ENCODE results near the gene TEX261. TPM values are rescaled to one million over a fixed set of nuclear protein-coding genes. Genes with fewer than 3 reads are reported as not detected.
A peak's percentile ranks its signal among the peaks of the same experiment; 100 is the strongest.
"Not testable (repeated sequence)": the region's sequence is repeated elsewhere in the genome, so short reads cannot be mapped to it uniquely, and the experiment has no call there.

The TEX261 gene
- 9.4 and 27.7 TPM in 2 replicates for total RNA-seq (ENCODE audit: low replicate concordance)

DNA sequence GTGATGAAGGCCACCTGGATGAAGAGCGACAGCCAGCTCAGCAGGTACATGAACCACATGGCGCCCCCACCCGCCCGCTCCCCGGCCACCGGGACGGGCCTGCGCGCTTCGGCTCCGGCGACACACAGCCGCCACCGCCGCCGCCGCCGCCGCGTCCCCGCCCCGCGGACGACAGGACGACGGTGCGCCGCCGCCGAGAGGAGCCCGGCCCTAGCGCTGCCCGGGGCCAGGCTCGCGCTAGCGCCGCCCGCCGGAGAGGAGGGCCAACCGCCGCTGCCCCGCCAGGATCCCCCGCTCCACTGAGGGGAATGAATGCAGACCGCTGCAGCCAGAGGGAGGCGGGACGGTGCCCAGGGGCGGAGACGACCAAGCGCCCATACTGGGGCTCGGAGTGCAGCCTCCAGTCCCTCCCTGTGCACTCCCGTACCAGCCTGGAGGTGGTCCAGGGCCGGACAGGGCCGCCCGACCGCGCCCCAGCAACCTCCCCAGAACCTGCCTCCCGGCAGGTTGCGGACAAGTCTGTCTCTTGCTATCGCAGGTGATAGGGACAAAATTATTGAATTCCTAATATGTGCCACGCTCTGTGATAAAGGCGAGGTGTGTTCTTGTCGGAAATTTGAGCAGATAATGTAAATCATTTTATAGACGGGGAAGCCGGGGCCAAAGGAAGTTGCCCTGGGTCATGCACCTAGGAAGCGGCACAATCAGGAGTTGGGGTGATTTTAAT is at the start of gene TEX261:
TEX261 (minus strand) TSS at position 175 of the 727 bp plus-strand sequence; CDS start at position 59, 116 bp downstream.
- Histone ChIP-seq H4K20me1 (ENCODE audit: low read depth) (peaks cover 21% of the 10 kb centered on the region), H3K9me3 (ENCODE audit: low read depth) (no peaks in the 10 kb centered on the region), H3K27ac (no peak within 1 kb of the TSS), H3K79me2 (ENCODE audit: low read depth) (peaks cover 19% of the 10 kb centered on the region), H2AFZ (replicated peaks) (peak within 1 kb of the TSS; percentile 89), H3K36me3 (no peaks in the 10 kb centered on the region), H3F3A (ENCODE audit: low read depth) (peaks cover 15% of the 10 kb centered on the region), H3K9ac (peak within 1 kb of the TSS; percentile 77), H3K4me2 (peak within 1 kb of the TSS; percentile 96), H3K27me3 (peaks cover 36% of the 10 kb centered on the region), H3K4me3 (peak within 1 kb of the TSS; percentile 97), H3K4me1 (peaks cover 6% of the 10 kb centered on the region)
- Mint-ChIP-seq H3K4me3 (peak within 1 kb of the TSS; percentile 95), H3K27ac (peak within 1 kb of the TSS; percentile 35), H3K9me3 (no peaks in the 10 kb centered on the region), H3K4me1 (peaks cover 15% of the 10 kb centered on the region), H3K36me3 (peaks cover 4% of the 10 kb centered on the region), H3K27me3 (ENCODE audit: insufficient read depth, low read depth) (peaks cover 9% of the 10 kb centered on the region)
- DNase-seq (ENCODE audit: low spot score), result peak; percentile 96
- peak; percentile 65 for TF ChIP-seq EZH2 (IDR thresholded peaks at IDR 0.05)
- TF ChIP-seq EZH2phosphoT487 (IDR thresholded peaks at IDR 0.05), result peak; percentile 49
- TF ChIP-seq, protein P1, sequence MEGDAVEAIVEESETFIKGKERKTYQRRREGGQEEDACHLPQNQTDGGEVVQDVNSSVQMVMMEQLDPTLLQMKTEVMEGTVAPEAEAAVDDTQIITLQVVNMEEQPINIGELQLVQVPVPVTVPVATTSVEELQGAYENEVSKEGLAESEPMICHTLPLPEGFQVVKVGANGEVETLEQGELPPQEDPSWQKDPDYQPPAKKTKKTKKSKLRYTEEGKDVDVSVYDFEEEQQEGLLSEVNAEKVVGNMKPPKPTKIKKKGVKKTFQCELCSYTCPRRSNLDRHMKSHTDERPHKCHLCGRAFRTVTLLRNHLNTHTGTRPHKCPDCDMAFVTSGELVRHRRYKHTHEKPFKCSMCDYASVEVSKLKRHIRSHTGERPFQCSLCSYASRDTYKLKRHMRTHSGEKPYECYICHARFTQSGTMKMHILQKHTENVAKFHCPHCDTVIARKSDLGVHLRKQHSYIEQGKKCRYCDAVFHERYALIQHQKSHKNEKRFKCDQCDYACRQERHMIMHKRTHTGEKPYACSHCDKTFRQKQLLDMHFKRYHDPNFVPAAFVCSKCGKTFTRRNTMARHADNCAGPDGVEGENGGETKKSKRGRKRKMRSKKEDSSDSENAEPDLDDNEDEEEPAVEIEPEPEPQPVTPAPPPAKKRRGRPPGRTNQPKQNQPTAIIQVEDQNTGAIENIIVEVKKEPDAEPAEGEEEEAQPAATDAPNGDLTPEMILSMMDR (IDR thresholded peaks at IDR 0.05), result peak; percentile 64

DNA sequence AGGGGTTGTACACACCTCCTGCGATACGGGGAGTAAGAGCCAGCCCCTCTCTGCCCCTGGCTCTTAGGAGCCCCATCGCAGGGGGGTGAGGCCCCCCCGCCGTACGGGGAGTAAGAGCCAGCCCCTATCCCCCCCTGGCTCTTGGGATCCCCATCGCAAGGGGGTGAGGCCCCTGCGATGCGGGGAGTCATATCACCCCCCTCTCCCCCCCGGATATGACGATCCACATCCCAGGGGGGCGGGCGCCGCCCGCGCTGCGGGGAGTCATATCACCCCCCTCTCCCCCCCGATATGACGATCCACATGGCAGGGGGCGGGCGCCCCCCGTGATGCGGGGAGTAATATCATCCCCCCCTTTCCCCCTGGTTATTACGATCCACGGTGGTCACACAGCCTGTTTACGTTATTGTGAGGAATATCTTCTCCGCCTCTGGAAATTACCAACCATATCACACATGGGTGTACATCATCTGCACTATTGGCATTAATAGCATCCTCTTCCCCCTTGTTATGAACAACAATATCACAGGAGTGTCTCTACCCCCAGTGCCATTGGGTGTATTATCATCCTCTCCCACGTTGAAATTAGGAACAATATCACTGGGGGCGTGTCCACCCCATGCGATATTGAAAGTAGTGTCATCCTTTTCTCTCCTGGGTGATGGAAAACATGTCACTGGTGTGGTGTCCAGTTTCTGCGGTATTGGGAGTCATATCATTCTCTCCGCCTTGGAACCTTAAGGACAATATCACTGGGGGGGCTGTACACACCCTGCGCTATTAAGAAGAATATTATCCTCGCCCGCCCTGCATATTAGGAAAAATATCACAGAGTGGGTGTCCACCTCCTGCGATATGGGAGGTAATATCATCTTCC is 49.1 kb upstream of the TEX261 start:
- H3K9me3 ChIP-seq (ENCODE audit: low read depth), result no peaks in the 10 kb centered on the region
- H3K27me3 Mint-ChIP-seq (ENCODE audit: insufficient read depth, low read depth), result peaks cover 5% of the 10 kb centered on the region
- H3K4me2 ChIP-seq, result no peak overlapping the region
- peaks cover 41% of the 10 kb centered on the region for H3K27me3 ChIP-seq
- DNase-seq (ENCODE audit: low spot score), result no peak
- no peaks in the 10 kb centered on the region for H3K36me3 ChIP-seq
- no peaks in the 10 kb centered on the region for H3F3A ChIP-seq (ENCODE audit: low read depth)
- no peaks in the 10 kb centered on the region for H3K9me3 Mint-ChIP-seq
- TF ChIP-seq, protein P1 (IDR thresholded peaks at IDR 0.05), result no peak
- no peak for TF ChIP-seq EZH2 (IDR thresholded peaks at IDR 0.05)
- TF ChIP-seq EZH2phosphoT487 (IDR thresholded peaks at IDR 0.05), result no peak
- H3K27ac Mint-ChIP-seq, result no peak overlapping the region
- no peak overlapping the region for H3K27ac ChIP-seq
- H3K4me1 ChIP-seq, result no peaks in the 10 kb centered on the region
- H3K36me3 Mint-ChIP-seq, result no peaks in the 10 kb centered on the region
- H3K79me2 ChIP-seq (ENCODE audit: low read depth), result no peaks in the 10 kb centered on the region
- no peak overlapping the region for H2AFZ ChIP-seq (replicated peaks)
- no peak overlapping the region for H3K9ac ChIP-seq
- no peak overlapping the region for H3K4me3 Mint-ChIP-seq
- no peaks in the 10 kb centered on the region for H4K20me1 ChIP-seq (ENCODE audit: low read depth)
- no peak overlapping the region for H3K4me3 ChIP-seq
- peaks cover 22% of the 10 kb centered on the region for H3K4me1 Mint-ChIP-seq

DNA sequence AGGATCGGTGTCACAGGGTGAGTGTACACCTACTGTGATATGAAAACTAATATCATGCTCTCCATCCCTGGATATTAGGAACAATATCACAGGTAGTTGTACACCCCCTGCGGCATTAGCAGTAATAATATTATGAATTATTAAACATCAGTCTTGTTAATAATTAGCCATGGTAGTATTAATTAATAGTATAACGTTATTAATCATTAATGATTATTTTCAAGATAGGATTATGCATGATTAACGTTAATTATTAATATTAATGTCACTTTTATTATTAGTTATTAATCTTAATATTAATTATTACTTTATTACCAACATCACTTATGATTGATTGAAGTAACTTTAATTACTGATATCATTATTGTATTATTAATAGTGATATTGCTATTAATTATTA is 47.6 kb upstream of the TEX261 start:
- Histone ChIP-seq H3K4me2 (no peak overlapping the region), H3K27me3 (peaks cover 43% of the 10 kb centered on the region), H3K27ac (no peak overlapping the region), H3K4me3 (no peak overlapping the region), H3F3A (ENCODE audit: low read depth) (no peaks in the 10 kb centered on the region), H2AFZ (replicated peaks) (no peak overlapping the region), H3K9me3 (ENCODE audit: low read depth) (no peaks in the 10 kb centered on the region), H3K4me1 (no peaks in the 10 kb centered on the region), H3K36me3 (no peaks in the 10 kb centered on the region), H3K9ac (no peak overlapping the region), H4K20me1 (ENCODE audit: low read depth) (no peaks in the 10 kb centered on the region), H3K79me2 (ENCODE audit: low read depth) (no peaks in the 10 kb centered on the region)
- no peak for DNase-seq (ENCODE audit: low spot score)
- no peak overlapping the region for H3K27ac Mint-ChIP-seq
- H3K4me1 Mint-ChIP-seq, result peaks cover 10% of the 10 kb centered on the region
- H3K36me3 Mint-ChIP-seq, result no peaks in the 10 kb centered on the region
- no peak overlapping the region for H3K4me3 Mint-ChIP-seq
- no peak for TF ChIP-seq EZH2 (IDR thresholded peaks at IDR 0.05)
- no peak for TF ChIP-seq EZH2phosphoT487 (IDR thresholded peaks at IDR 0.05)
- TF ChIP-seq, protein P1 (IDR thresholded peaks at IDR 0.05), result no peak
- peaks cover 5% of the 10 kb centered on the region for H3K27me3 Mint-ChIP-seq (ENCODE audit: insufficient read depth, low read depth)
- H3K9me3 Mint-ChIP-seq, result no peaks in the 10 kb centered on the region

DNA sequence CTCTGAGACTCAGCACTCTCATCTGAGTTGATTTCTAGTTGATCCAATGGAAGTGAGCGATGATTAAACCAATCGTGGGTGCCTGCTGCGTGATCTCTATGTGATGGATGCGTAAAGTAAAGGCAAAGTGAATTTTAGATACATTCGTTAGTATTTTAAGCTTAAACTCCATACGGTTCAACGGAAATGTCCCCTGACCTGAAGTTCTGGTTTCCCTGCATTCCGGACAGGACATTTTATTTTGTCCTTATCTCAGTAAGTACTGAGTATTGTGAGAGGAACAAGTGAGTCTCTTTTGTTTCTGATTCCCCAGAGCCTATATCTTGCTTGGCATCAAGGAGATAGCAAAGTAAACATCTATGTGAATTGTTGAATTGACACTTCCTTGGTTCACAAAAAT is 41.6 kb upstream of the TEX261 start:
- H3K4me3 Mint-ChIP-seq; H3K4me3 ChIP-seq; H3K9me3 Mint-ChIP-seq; H3K9ac ChIP-seq; H3K4me1 Mint-ChIP-seq; H3K9me3 ChIP-seq (ENCODE audit: low read depth); H3K36me3 ChIP-seq; H3K27ac Mint-ChIP-seq; H3K4me1 ChIP-seq; H3K36me3 Mint-ChIP-seq; H3K79me2 ChIP-seq (ENCODE audit: low read depth); H2AFZ ChIP-seq (replicated peaks); H3K4me2 ChIP-seq; DNase-seq (ENCODE audit: low spot score); H3F3A ChIP-seq (ENCODE audit: low read depth); H3K27ac ChIP-seq; H4K20me1 ChIP-seq (ENCODE audit: low read depth): not testable (repeated sequence)
- H3K27me3 Mint-ChIP-seq (ENCODE audit: insufficient read depth, low read depth), result peaks cover 20% of the 10 kb centered on the region
- peaks cover 22% of the 10 kb centered on the region for H3K27me3 ChIP-seq

DNA sequence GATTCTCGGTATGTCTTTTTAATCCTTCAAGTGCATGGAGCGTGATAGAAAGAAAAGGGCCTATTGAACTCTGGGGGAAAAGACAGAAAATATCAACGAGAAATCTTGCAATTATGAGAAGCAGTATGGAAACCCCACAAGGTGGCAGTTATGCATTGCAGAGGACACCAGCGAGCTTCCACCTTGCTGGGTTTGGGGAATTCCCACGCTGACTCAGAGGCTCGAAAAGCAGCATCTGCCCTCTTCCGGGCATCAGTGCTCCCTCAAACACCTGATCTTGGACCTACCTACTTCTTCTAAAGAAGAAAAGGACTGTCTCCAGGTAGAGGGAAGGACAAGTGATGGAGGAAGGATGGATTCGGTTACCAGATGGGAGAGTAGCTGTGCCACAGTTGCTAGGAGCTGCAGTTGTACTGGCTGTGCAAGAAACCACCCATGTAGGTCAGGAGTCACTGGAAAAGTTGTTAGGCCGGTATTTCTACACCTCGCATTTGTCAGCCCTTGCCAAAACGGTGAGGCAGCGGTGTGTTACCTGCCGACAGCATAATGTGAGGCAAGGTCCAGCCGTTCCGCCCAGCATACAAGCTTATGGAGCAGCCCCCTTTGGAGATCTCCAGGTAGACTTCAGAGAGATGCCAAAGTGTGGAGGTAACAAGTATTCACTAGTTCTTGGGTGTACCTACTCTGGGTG is 29.0 kb upstream of the TEX261 start:
- H3K36me3 Mint-ChIP-seq; DNase-seq (ENCODE audit: low spot score); H3K4me3 Mint-ChIP-seq; H3K9me3 ChIP-seq (ENCODE audit: low read depth); H3K9me3 Mint-ChIP-seq; H3K4me2 ChIP-seq; H3F3A ChIP-seq (ENCODE audit: low read depth); H3K79me2 ChIP-seq (ENCODE audit: low read depth); H4K20me1 ChIP-seq (ENCODE audit: low read depth); H3K36me3 ChIP-seq; H2AFZ ChIP-seq (replicated peaks); H3K4me3 ChIP-seq; H3K27ac ChIP-seq; H3K9ac ChIP-seq; H3K27me3 Mint-ChIP-seq (ENCODE audit: insufficient read depth, low read depth); H3K27ac Mint-ChIP-seq: not testable (repeated sequence)
- H3K4me1 Mint-ChIP-seq, result peaks cover 14% of the 10 kb centered on the region
- H3K4me1 ChIP-seq, result peaks cover 12% of the 10 kb centered on the region
- H3K27me3 ChIP-seq, result peaks cover 12% of the 10 kb centered on the region

All from neural progenitor cell (in vitro differentiated cells).